Erythroblast (primary cell): Measurements from ENCODE around the gene NEURL4.

ENCODE experiments used
- GATA1 ChIP-seq: IDR thresholded peaks from 2 replicates; pipeline ENCODE4 v1.6.1; 2011; ENCODE audit warnings: low read depth, mild to moderate bottlenecking, control low read depth, low read length, moderate library complexity
- POLR2A ChIP-seq: IDR thresholded peaks from 2 replicates; pipeline ENCODE4 v1.6.1; 2011; ENCODE audit warnings: mild to moderate bottlenecking, low read length

DNA sequence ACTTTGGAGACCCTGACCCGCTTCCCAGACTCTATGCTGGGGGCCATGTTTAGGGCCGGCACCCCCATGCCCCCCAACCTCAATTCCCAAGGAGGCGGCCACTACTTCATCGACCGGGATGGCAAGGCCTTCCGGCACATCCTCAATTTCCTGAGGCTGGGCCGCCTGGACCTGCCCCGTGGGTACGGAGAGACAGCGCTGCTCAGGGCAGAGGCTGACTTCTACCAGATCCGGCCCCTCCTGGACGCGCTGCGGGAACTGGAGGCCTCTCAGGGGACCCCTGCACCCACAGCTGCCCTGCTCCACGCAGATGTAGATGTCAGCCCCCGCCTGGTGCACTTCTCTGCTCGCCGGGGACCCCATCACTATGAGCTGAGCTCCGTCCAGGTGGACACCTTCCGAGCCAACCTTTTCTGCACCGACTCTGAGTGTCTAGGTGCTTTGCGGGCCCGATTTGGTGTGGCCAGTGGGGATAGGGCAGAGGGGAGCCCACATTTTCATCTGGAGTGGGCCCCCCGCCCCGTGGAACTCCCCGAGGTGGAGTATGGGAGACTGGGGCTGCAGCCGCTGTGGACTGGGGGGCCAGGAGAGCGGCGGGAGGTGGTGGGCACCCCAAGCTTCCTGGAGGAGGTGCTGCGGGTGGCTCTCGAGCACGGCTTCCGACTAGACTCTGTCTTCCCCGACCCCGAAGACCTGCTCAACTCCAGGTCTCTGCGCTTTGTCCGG, 23.9 kb upstream of the NEURL4 start:
- no peak for TF ChIP-seq POLR2A
- TF ChIP-seq GATA1, result no peak
